GM12891 (cell line): ENCODE data around the gene FANCC.

Experiments used
- PAX5 ChIP-seq: IDR thresholded peaks from 2 replicates; pipeline ENCODE4 v1.6.1; 2011; ENCODE audit warnings: low read length, moderate library complexity, mild to moderate bottlenecking; ENCODE audit not compliant: insufficient read depth, severe bottlenecking
- POLR2A ChIP-seq: IDR thresholded peaks from 2 replicates; pipeline ENCODE4 v1.6.1; 2011; ENCODE audit warnings: low read depth, low read length, control low read depth
- POLR2AphosphoS5 ChIP-seq: IDR thresholded peaks from 2 replicates; pipeline ENCODE4 v1.6.1; 2011; ENCODE audit warnings: low read depth, low read length, control low read depth
- POU2F2 ChIP-seq: IDR thresholded peaks from 2 replicates; pipeline ENCODE4 v1.6.1; 2011; ENCODE audit warnings: low read depth, mild to moderate bottlenecking, control low read depth, low read length, moderate library complexity
- SPI1 ChIP-seq: IDR thresholded peaks from 2 replicates; pipeline ENCODE4 v1.6.1; 2011; ENCODE audit warnings: low read depth, low read length, control low read depth
- TAF1 ChIP-seq: IDR thresholded peaks from 2 replicates; pipeline ENCODE4 v1.6.1; 2011; ENCODE audit warnings: low read depth, low read length, control low read depth

DNA sequence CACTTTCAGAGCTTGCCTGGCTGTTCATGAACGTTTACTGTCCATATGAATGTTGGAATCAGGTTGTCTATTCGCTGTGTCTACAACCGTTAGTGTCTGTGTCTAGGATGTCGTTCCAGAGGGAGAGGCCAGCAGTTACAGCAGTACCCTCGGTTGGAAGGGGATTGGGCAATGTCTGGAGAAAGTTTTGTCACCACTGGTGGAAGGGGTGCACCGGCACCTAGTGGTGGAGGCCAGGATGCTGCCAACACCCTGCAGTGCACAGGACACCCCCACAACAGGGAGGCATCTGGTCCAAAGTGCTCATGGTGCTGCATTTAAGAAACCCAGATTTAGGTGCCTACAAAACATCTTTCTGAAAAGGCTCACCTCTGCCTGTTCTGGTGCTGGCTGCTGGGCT is 220.7 kb downstream of the FANCC start:
- TF ChIP-seq POLR2A (no peak), SPI1 (no peak), POLR2AphosphoS5 (no peak), TAF1 (no peak), POU2F2 (no peak), PAX5 (no peak)
